GM19023 (cell line): ENCODE measurements around the gene NAA40.

Experiments
- ATAC-seq: cut with Tn5 transposase; IDR thresholded peaks from one replicate; pipeline ENCODE4 v1.9.1; 2021; ENCODE audit warnings: mild to moderate bottlenecking, moderate library complexity; ENCODE audit not compliant: unreplicated experiment

NAA40 gene

GRCh38 chr11:64006398-64006797 is 67.6 kb downstream of the NAA40 start:
- ATAC-seq = no peak
